CD1c-positive myeloid dendritic cell (primary cell): Measurements from ENCODE around the gene NTN1.

ENCODE experiments used
- DNase-seq: peaks from one replicate; pipeline ENCODE4 v3.0.0-alpha.2; 2016; ENCODE audit errors: extremely low spot score

The NTN1 gene

GRCh38 chr17:9162275-9162985 lies 141.1 kb downstream of the NTN1 start:
- DNase-seq = no peak

GRCh38 chr17:9166788-9167187 lies 145.5 kb downstream of the NTN1 start:
- no peak for DNase-seq

GRCh38 chr17:9167379-9167778 lies 146.1 kb downstream of the NTN1 start:
- no peak for DNase-seq

GRCh38 chr17:9169116-9169515 lies 147.8 kb downstream of the NTN1 start:
- DNase-seq = no peak

GRCh38 chr17:9170336-9170735 lies 149.0 kb downstream of the NTN1 start:
- no peak for DNase-seq

- no peak for DNase-seq
These were observed 149.5 kb downstream of the NTN1 start for GRCh38 chr17:9170853-9171252.

GRCh38 chr17:9173386-9173983 lies 152.2 kb downstream of the NTN1 start:
- DNase-seq = no peak

- DNase-seq = no peak
These were observed 153.0 kb downstream of the NTN1 start for GRCh38 chr17:9174312-9174711.

GRCh38 chr17:9174779-9175574 lies 153.7 kb downstream of the NTN1 start:
- no peak for DNase-seq

GRCh38 chr17:9175700-9176467 lies 154.6 kb downstream of the NTN1 start:
- DNase-seq = no peak

- no peak for DNase-seq
These were observed 155.9 kb downstream of the NTN1 start for GRCh38 chr17:9177212-9177611.

GRCh38 chr17:9178319-9178718 lies 157.0 kb downstream of the NTN1 start:
- no peak for DNase-seq

GRCh38 chr17:9179602-9180001 lies 158.3 kb downstream of the NTN1 start:
- no peak for DNase-seq

- DNase-seq = peak; percentile 33
These were observed 160.3 kb downstream of the NTN1 start for GRCh38 chr17:9181640-9182039.

- no peak for DNase-seq
These were observed 162.0 kb downstream of the NTN1 start for GRCh38 chr17:9183306-9183705.

GRCh38 chr17:9185142-9185541 lies 163.8 kb downstream of the NTN1 start:
- no peak for DNase-seq

GRCh38 chr17:9185688-9186284 lies 164.5 kb downstream of the NTN1 start:
- DNase-seq = peak; percentile 19

- no peak for DNase-seq
These were observed 166.5 kb downstream of the NTN1 start for GRCh38 chr17:9187828-9188227.

GRCh38 chr17:9188367-9188766 lies 167.1 kb downstream of the NTN1 start:
- no peak for DNase-seq

- no peak for DNase-seq
These were observed 168.6 kb downstream of the NTN1 start for GRCh38 chr17:9189870-9190269.

- no peak for DNase-seq
These were observed 170.7 kb downstream of the NTN1 start for GRCh38 chr17:9192010-9192409.

GRCh38 chr17:9195411-9195810 lies 174.1 kb downstream of the NTN1 start:
- DNase-seq = no peak
